Kasumi-1 (cell line): ENCODE results near the gene ANXA5.
"Not testable (repeated sequence)": the region's sequence is repeated elsewhere in the genome, so short reads cannot be mapped to it uniquely, and the experiment has no call there.

Experiments
- DNase-seq, 2 experiments: peaks; one replicate each; lab custom pipeline; 2025; lab: John Stamatoyannopoulos, UW

The ANXA5 gene

GRCh38 chr4:121696581-121697461, at the start of gene ANXA5:
ANXA5 (minus strand) TSS chr4:121696980; CDS start chr4:121696589, 391 bp downstream.
- peak; percentile 43 to 59 for DNase-seq

GRCh38 chr4:121742794-121743193, 46.0 kb upstream of the ANXA5 start:
- no peak for DNase-seq

GRCh38 chr4:121741751-121742150, 45.0 kb upstream of the ANXA5 start:
- no peak for DNase-seq

DNA sequence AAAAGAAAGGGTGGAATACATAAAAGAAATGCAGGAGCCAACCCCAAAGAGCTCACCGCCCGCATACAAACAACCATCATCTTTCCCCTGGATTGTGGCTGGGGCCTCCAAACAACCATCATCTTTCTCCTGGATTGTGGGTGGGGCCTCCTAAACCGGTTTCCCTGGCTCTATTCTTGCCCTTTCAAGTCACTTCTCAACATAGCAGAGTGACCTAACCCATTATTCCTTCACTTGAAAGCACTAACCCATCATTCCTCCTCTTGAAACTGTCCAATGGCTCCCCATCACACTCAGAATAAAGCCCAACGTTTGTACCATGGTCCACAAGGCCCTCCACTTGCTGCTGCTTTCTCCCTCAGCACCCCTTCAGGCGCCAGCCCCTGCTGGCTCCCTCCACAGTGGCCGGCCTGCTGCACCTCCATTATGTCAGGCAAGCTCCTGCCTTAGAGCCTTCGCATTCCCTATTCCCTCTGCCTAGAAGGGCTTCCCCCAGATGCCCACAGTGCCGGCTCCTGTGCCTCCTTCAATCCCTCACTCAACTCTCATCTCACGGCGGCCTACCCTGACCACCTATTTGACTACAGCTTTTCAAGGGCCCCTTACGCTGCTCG, 44.1 kb upstream of the ANXA5 start:
- DNase-seq, result no peak

DNA sequence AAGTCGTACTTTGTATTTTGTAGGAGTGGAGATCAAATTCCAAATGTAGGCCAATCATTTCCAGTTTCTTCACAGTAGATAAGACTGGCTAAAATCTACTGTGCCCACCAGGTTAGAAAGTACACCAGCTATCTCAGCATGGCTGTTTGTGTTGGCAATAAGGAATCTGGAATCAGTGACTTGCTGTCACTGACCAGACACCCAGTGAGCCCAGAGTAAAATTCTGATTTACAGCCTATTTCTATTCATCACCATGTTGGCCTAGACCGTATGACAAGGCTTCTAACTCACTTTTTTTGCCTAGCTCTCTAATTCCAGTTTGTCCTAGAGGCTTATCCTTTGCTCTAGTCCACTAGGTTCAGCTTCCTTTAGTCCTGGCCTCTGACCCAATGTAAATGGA, 42.8 kb upstream of the ANXA5 start:
- no peak for DNase-seq

GRCh38 chr4:121738780-121739535, 42.2 kb upstream of the ANXA5 start:
- DNase-seq, result no peak

DNA sequence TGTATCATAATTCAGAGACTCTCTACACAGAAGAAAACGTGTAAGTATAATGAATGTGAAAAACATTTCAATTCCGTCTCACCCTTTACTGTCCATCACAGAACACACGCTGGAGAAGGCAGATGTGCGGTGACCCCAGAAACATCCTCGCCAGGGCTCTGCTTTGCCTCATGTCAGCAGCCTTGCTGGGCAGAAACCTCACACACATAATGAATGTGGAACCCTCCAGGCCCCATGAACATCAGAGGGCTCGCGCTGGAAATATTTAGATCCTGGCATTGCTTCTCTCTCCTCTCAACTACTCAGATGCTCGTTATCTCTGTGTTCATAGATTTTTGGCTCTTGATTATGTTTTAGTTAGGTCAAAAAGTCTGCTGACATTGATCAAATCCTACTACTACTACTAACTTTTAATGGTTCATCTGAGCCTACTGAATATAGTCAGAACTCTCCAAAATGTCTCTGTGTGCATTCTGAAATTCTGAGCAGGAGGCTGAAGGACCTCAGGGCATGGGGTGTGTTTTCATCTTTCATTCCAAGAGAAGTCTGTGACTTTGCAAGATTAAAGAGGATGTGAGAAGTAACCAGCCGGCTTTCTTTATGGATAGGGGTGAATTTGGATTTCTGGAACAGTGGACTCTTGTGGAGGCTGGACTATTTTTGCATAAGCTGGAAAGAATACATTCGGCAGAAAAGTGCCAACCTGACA, 41.2 kb upstream of the ANXA5 start:
- DNase-seq, result no peak

DNA sequence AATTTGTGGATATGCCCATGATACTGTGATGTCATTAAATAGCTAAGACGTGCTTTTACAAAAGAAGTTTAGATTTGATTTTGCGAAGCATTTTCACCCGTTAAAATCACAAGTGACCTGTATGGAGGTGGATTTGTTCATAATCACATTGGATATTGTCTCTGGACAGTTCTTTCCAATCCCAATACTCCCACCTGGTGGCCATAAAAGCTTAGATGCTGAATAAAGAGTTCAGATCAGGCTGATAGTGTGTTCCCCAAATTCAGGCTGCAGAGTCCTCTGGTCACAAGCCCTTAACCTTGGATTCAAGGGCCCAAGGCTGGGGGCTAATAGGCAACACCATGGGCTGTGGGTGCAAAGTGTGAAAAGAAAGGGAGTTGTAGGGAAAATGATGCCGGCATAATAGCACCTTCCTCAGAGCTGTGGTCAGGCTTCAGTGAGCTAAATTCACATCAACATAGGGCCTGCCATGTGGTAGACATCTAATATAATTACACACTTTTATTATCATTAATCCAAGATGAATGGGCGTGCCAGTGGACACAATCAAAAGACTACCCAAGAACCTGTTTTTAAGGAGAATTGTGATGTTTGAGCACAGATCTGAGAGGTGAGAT, 40.1 kb upstream of the ANXA5 start:
- peak; percentile 55 to 58 for DNase-seq

GRCh38 chr4:121734571-121734970, 37.8 kb upstream of the ANXA5 start:
- DNase-seq, result no peak

GRCh38 chr4:121733942-121734341, 37.2 kb upstream of the ANXA5 start:
- DNase-seq, result no peak

DNA sequence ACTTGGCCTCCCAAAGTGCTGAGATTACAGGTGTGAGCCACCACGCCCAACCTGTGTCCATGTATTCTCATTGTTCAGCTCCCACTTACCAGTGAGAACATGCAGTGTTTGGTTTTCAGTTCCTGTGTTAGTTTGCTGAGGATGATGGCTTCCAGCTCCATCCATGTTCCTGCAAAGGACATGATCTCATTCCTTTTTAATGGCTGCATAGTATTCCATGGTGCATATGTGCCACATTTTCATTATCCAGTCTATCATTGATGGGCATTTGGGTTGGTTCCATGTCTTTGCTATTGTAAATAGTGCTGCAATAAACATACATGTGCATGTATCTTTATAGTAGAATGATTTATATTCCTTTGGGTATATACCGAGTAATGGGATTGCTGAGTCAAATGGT, 33.0 kb upstream of the ANXA5 start:
- DNase-seq, result not testable (repeated sequence)

- no peak for DNase-seq
Measured at GRCh38 chr4:121728798-121729226, 32.0 kb upstream of the ANXA5 start.

GRCh38 chr4:121728066-121728465, 31.3 kb upstream of the ANXA5 start:
- DNase-seq, result no peak

DNA sequence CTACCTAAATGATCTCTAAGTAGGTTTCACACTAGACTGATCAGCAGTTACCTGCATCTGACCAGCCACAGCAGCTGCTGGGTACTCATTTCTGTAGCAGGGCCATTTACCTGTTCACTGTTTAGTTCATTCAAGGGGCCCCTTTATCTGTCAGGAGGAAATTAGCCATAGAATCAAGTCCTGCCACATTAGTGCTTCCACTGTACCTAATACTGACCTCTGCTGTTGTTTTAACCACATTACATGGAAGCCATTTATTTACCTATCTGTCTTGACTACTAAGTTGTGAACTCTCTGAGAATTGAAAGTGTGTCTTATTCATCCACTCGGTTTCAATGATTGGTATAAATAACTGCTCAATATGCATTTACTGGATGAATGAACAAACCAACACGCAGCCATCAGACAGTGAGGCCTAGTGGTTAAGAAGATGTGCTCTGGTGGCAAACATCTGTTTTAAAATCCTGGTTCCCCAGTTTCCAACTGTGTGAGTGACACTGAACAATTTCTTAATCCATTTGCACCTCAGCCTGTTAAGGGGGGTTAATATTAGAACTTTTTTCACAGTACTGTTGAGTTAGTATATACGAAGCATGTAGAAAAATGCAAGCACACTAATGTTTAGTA, 30.0 kb upstream of the ANXA5 start:
- DNase-seq, result peak; percentile 67 to 82

- no peak for DNase-seq
Measured at GRCh38 chr4:121724671-121725070, 27.9 kb upstream of the ANXA5 start.

GRCh38 chr4:121721700-121722099, 24.9 kb upstream of the ANXA5 start:
- DNase-seq, result no peak

GRCh38 chr4:121720109-121720508, 23.3 kb upstream of the ANXA5 start:
- no peak for DNase-seq

DNA sequence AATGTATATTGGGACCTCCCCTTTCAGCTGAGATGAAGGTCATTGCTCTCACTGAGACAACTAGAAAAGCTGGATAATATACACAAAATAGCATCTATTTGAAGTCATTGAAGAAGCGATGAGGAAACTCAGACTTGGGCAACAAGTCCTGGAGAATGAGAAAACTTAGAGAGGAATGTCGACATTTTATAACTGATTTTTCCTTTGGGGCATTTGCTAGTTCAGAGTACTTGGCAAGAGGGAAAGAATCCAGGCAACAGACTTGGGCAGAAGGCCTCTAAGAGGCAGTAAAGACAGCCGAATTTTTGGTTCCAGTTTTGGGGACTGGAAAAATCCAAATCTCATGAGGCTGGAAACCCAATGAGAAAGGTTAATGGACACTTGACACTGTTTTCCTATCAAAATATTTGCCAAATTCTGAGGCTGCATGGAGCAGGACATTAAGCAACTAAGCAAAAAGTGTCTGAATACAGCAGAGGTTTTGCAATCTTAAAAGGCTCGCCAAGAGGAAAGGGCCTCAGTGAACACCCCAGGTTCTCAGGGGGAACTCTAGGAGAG, 21.0 kb upstream of the ANXA5 start:
- DNase-seq, result no peak

- no peak for DNase-seq
Measured at GRCh38 chr4:121714548-121714947, 17.8 kb upstream of the ANXA5 start.

- DNase-seq, result no peak
Measured at GRCh38 chr4:121712783-121713182, 16.0 kb upstream of the ANXA5 start.
